Measurements from ENCODE around the gene PHETA1.

DNA sequence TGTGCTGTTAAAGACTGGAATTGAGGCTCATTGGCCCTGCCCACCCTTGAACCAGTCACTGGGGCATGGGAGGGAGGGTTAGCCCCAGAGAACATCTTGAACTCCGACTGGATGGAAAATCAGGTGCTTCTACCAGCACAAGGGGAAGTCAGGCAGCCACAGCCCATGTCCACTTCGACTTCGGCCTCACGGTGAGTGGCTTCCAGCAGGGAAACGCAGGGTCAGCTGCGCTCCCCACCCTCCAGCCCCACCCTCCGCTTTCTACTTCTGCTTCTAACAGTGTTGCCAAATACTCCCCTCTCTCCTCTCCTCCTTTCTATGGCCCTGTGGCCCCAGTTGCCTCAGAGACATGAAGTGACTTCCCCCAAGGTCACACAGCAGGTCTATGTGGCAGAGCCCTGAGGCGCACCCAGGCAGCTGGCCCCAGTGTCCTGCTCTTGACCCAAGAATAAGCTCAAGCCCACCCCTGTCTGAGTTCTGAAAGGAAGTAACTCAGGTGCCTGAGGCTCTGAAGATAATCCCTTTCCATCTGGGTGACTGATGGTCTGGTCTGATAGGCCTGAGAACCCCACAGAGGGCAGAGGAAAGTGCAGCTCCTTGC lies 24.9 kb upstream of the PHETA1 start:
- TF ChIP-seq EZH2 (IDR thresholded peaks at IDR 0.05; ENCODE audit: borderline replicate concordance, insufficient read depth, low read length, poor library complexity, severe bottlenecking) (no peak), RAD21 (conservative IDR thresholded peaks at IDR 0.05) (no peak), POLR2AphosphoS5 (IDR thresholded peaks at IDR 0.05) (no peak)
- TF ChIP-seq, protein P1, sequence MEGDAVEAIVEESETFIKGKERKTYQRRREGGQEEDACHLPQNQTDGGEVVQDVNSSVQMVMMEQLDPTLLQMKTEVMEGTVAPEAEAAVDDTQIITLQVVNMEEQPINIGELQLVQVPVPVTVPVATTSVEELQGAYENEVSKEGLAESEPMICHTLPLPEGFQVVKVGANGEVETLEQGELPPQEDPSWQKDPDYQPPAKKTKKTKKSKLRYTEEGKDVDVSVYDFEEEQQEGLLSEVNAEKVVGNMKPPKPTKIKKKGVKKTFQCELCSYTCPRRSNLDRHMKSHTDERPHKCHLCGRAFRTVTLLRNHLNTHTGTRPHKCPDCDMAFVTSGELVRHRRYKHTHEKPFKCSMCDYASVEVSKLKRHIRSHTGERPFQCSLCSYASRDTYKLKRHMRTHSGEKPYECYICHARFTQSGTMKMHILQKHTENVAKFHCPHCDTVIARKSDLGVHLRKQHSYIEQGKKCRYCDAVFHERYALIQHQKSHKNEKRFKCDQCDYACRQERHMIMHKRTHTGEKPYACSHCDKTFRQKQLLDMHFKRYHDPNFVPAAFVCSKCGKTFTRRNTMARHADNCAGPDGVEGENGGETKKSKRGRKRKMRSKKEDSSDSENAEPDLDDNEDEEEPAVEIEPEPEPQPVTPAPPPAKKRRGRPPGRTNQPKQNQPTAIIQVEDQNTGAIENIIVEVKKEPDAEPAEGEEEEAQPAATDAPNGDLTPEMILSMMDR (IDR thresholded peaks at IDR 0.05; ENCODE audit: poor library complexity, severe bottlenecking): no peak
